LNCAP (cell line): ENCODE measurements around the gene RNFT2.

ENCODE experiments used
- CTCF ChIP-seq: fragments of 450-650 bp; IDR thresholded peaks from 2 replicates; pipeline ENCODE4 v1.5.1; 2017; ENCODE audit warnings: mild to moderate bottlenecking

RNFT2 gene

GRCh38 chr12:116735951-116736599, 2.0 kb upstream of the RNFT2 start:
- no peak for TF ChIP-seq CTCF

- no peak for TF ChIP-seq CTCF
Measured at GRCh38 chr12:116736962-116737773, 947 bp upstream of the RNFT2 start.

- TF ChIP-seq CTCF: no peak
Measured at GRCh38 chr12:116739381-116739887, 1.3 kb downstream of the RNFT2 start.

- no peak for TF ChIP-seq CTCF
Measured at GRCh38 chr12:116744766-116745165, 6.7 kb downstream of the RNFT2 start.

- TF ChIP-seq CTCF: no peak
Measured at GRCh38 chr12:116745554-116745953, 7.4 kb downstream of the RNFT2 start.

- no peak for TF ChIP-seq CTCF
Measured at GRCh38 chr12:116749884-116750283, 11.8 kb downstream of the RNFT2 start.

- TF ChIP-seq CTCF: no peak
Measured at GRCh38 chr12:116750298-116750697, 12.2 kb downstream of the RNFT2 start.
